ENCODE measurements around the gene KNCN.

Gene KNCN

GRCh38 chr1:46517932-46518498 lies 33.4 kb downstream of the KNCN start:
- Histone ChIP-seq H3K9ac (ENCODE audit: low read depth in 1 of 2, low read length in 2 of 2) (peak overlapping the region in 1 of 2 donors; percentile 18), H3K9me3 (ENCODE audit: control insufficient read depth in 1 of 2, low read length in 2 of 2) (no peaks in the 10 kb centered on the region), H3K36me3 (ENCODE audit: control insufficient read depth in 1 of 2, insufficient read depth in 2 of 2, low read length in 2 of 2) (no peaks in the 10 kb centered on the region), H3K27me3 (ENCODE audit: control insufficient read depth in 1 of 2, insufficient read depth in 2 of 2, low read length in 2 of 2) (peaks cover 0 to 3% of the 10 kb centered on the region in 2 donors), H3K4me3 (ENCODE audit: low read depth in 1 of 2, low read length in 2 of 2) (no peak overlapping the region), H3K27ac (ENCODE audit: low read depth, low read length) (no peak overlapping the region), H3K4me1 (ENCODE audit: control insufficient read depth in 1 of 2, insufficient read depth in 2 of 2, low read length in 2 of 2) (peaks cover 29 to 37% of the 10 kb centered on the region in 2 donors)

- Histone ChIP-seq H3K9me3 (ENCODE audit: control insufficient read depth in 1 of 2, low read length in 2 of 2) (no peaks in the 10 kb centered on the region), H3K36me3 (ENCODE audit: control insufficient read depth in 1 of 2, insufficient read depth in 2 of 2, low read length in 2 of 2) (no peaks in the 10 kb centered on the region), H3K27me3 (ENCODE audit: control insufficient read depth in 1 of 2, insufficient read depth in 2 of 2, low read length in 2 of 2) (peaks cover 0 to 3% of the 10 kb centered on the region in 2 donors), H3K9ac (ENCODE audit: low read depth in 1 of 2, low read length in 2 of 2) (no peak overlapping the region), H3K4me3 (ENCODE audit: low read depth in 1 of 2, low read length in 2 of 2) (peak overlapping the region in 1 of 2 donors; percentile 27), H3K4me1 (ENCODE audit: control insufficient read depth in 1 of 2, insufficient read depth in 2 of 2, low read length in 2 of 2) (peaks cover 20 to 28% of the 10 kb centered on the region in 2 donors), H3K27ac (ENCODE audit: low read depth, low read length) (peak overlapping the region; percentile 66)
These were observed 34.3 kb downstream of the KNCN start for GRCh38 chr1:46517010-46517600.

DNA sequence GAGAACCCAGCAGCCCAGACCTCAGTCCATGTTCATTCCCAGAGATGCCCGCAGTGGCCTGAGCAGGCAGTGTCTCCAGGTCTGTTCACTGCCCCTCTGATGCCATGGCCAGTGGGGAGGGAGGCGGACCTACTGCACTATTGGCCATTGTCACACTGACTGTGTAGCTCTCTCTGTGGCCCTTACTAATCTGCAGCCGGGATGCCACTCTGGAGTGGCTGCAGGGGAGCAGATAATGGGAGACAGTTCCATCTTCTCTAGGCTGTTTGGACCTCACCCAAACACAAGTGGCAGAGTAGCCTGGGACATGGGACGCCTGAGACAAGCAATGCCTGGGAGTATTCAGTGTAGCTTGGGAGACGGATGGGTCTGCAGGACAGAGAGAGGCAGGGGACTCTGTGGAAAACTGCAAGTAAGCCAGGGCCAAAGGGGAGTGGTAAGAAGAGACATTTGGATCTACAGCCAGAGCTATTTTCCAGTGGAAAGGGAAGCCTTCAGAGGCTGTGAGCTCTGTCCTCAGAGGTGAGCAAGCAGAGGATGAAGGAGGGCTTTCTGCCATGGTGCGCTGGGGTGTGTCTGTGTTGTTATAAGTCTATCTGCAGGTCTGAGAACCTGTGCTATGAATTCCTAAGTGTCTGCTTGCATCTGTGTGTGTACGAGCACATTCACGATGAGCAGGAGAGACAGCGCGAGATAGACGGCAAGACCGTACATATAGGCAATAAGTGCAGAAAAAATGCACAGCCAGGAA lies 35.1 kb downstream of the KNCN start:
- peaks cover 17 to 25% of the 10 kb centered on the region in 2 donors for H3K4me1 ChIP-seq (ENCODE audit: control insufficient read depth in 1 of 2, insufficient read depth in 2 of 2, low read length in 2 of 2)
- H3K4me3 ChIP-seq (ENCODE audit: low read depth in 1 of 2, low read length in 2 of 2): peak overlapping the region in 1 of 2 donors; percentile 27
- H3K36me3 ChIP-seq (ENCODE audit: control insufficient read depth in 1 of 2, insufficient read depth in 2 of 2, low read length in 2 of 2): no peaks in the 10 kb centered on the region
- H3K9ac ChIP-seq (ENCODE audit: low read depth in 1 of 2, low read length in 2 of 2): peak overlapping the region in 1 of 2 donors; percentile 47
- no peaks in the 10 kb centered on the region for H3K9me3 ChIP-seq (ENCODE audit: control insufficient read depth in 1 of 2, low read length in 2 of 2)
- no peak overlapping the region for H3K27ac ChIP-seq (ENCODE audit: low read depth, low read length)
- peaks cover 0 to 3% of the 10 kb centered on the region in 2 donors for H3K27me3 ChIP-seq (ENCODE audit: control insufficient read depth in 1 of 2, insufficient read depth in 2 of 2, low read length in 2 of 2)

- no peaks in the 10 kb centered on the region for H3K36me3 ChIP-seq (ENCODE audit: control insufficient read depth in 1 of 2, insufficient read depth in 2 of 2, low read length in 2 of 2)
- H3K9me3 ChIP-seq (ENCODE audit: control insufficient read depth in 1 of 2, low read length in 2 of 2): no peaks in the 10 kb centered on the region
- no peak overlapping the region for H3K4me3 ChIP-seq (ENCODE audit: low read depth in 1 of 2, low read length in 2 of 2)
- no peak overlapping the region for H3K9ac ChIP-seq (ENCODE audit: low read depth in 1 of 2, low read length in 2 of 2)
- H3K27me3 ChIP-seq (ENCODE audit: control insufficient read depth in 1 of 2, insufficient read depth in 2 of 2, low read length in 2 of 2): peaks cover 0 to 3% of the 10 kb centered on the region in 2 donors
- no peak overlapping the region for H3K27ac ChIP-seq (ENCODE audit: low read depth, low read length)
- peaks cover 17 to 25% of the 10 kb centered on the region in 2 donors for H3K4me1 ChIP-seq (ENCODE audit: control insufficient read depth in 1 of 2, insufficient read depth in 2 of 2, low read length in 2 of 2)
These were observed 35.9 kb downstream of the KNCN start for GRCh38 chr1:46515576-46515975.

GRCh38 chr1:46513536-46513935 lies 37.9 kb downstream of the KNCN start:
- H3K9ac ChIP-seq (ENCODE audit: low read depth in 1 of 2, low read length in 2 of 2): no peak overlapping the region
- H3K27ac ChIP-seq (ENCODE audit: low read depth, low read length): no peak overlapping the region
- H3K36me3 ChIP-seq (ENCODE audit: control insufficient read depth in 1 of 2, insufficient read depth in 2 of 2, low read length in 2 of 2): no peaks in the 10 kb centered on the region
- H3K9me3 ChIP-seq (ENCODE audit: control insufficient read depth in 1 of 2, low read length in 2 of 2): no peaks in the 10 kb centered on the region
- H3K4me3 ChIP-seq (ENCODE audit: low read depth in 1 of 2, low read length in 2 of 2): no peak overlapping the region
- H3K27me3 ChIP-seq (ENCODE audit: control insufficient read depth in 1 of 2, insufficient read depth in 2 of 2, low read length in 2 of 2): peaks cover 0 to 3% of the 10 kb centered on the region in 2 donors
- peaks cover 17 to 25% of the 10 kb centered on the region in 2 donors for H3K4me1 ChIP-seq (ENCODE audit: control insufficient read depth in 1 of 2, insufficient read depth in 2 of 2, low read length in 2 of 2)

DNA sequence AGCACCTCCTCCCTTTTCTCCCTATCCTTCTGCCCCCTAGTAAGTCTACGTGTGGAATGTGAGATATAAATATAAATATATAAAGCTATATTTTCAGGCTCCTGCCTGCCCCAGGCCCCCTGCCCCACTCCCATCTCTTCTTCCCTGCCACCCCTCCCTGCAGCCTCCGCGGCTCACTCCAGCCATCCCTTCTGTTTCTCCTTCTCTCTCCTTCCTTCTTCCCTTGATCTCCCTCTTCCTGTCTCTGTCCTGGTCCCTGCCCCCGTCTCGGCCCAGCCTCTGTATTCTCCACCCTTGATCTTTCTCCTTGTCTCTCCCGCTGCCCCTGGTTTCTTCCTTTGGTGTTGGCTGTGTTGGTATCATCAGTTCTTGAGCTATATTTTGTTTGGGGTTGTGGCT lies 38.7 kb downstream of the KNCN start:
- peaks cover 10 to 17% of the 10 kb centered on the region in 2 donors for H3K4me1 ChIP-seq (ENCODE audit: control insufficient read depth in 1 of 2, insufficient read depth in 2 of 2, low read length in 2 of 2)
- no peaks in the 10 kb centered on the region for H3K9me3 ChIP-seq (ENCODE audit: control insufficient read depth in 1 of 2, low read length in 2 of 2)
- H3K36me3 ChIP-seq (ENCODE audit: control insufficient read depth in 1 of 2, insufficient read depth in 2 of 2, low read length in 2 of 2): no peaks in the 10 kb centered on the region
- H3K27ac ChIP-seq (ENCODE audit: low read depth, low read length): no peak overlapping the region
- H3K4me3 ChIP-seq (ENCODE audit: low read depth in 1 of 2, low read length in 2 of 2): no peak overlapping the region
- H3K27me3 ChIP-seq (ENCODE audit: control insufficient read depth in 1 of 2, insufficient read depth in 2 of 2, low read length in 2 of 2): no peaks in the 10 kb centered on the region
- no peak overlapping the region for H3K9ac ChIP-seq (ENCODE audit: low read depth in 1 of 2, low read length in 2 of 2)

DNA sequence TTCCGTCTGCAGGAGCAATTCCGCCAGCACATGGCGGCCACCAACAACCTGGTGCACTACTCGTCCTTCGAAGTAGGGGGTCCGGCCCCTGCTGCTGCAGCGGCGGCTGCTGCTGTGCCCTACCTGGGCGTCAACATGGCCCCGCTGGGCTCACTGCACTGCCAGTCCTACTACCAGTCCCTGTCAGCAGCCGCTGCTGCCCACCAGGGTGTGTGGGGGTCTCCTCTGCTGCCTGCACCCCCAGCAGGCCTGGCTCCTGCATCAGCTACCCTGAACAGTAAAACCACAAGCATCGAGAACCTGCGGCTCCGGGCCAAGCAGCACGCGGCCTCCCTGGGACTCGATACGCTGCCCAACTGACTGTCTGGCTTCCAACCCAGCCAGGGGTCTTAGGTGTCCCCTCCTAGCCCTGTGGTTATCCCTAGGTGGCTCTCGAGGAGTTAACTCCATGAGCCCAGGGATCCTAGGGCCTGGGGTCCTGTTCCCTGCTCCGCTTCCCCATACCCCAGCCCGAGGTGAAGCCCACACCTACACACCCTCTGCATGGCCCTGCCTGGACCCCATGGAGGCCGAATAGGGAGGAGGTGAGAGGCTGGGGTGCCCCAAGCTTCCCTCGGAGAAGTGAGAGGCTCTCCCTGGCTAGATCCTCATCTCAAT lies 39.2 kb downstream of the KNCN start:
- Histone ChIP-seq H3K4me1 (ENCODE audit: control insufficient read depth in 1 of 2, insufficient read depth in 2 of 2, low read length in 2 of 2) (peaks cover 8 to 12% of the 10 kb centered on the region in 2 donors), H3K9me3 (ENCODE audit: control insufficient read depth in 1 of 2, low read length in 2 of 2) (no peaks in the 10 kb centered on the region), H3K4me3 (ENCODE audit: low read depth in 1 of 2, low read length in 2 of 2) (no peak overlapping the region), H3K9ac (ENCODE audit: low read depth in 1 of 2, low read length in 2 of 2) (no peak overlapping the region), H3K36me3 (ENCODE audit: control insufficient read depth in 1 of 2, insufficient read depth in 2 of 2, low read length in 2 of 2) (no peaks in the 10 kb centered on the region), H3K27ac (ENCODE audit: low read depth, low read length) (no peak overlapping the region), H3K27me3 (ENCODE audit: control insufficient read depth in 1 of 2, insufficient read depth in 2 of 2, low read length in 2 of 2) (no peaks in the 10 kb centered on the region)

DNA sequence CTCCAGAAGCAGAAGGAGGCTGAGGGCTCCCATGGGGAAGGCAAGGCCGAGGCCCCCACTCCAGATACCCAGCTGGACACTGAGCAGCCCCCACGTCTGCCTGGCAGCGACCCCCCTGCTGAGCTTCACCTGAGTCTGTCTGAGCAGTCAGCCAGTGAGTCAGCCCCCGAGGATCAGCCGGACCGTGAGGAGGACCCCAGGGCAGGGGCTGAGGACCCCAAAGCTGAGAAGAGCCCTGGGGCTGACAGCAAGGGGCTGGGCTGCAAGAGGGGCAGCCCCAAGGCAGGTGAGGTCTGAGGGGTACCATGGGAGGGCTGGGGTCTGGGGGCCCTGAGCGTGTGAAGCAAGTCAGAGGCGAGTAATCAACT lies 40.5 kb downstream of the KNCN start:
- H3K36me3 ChIP-seq (ENCODE audit: control insufficient read depth in 1 of 2, insufficient read depth in 2 of 2, low read length in 2 of 2): no peaks in the 10 kb centered on the region
- H3K9ac ChIP-seq (ENCODE audit: low read depth in 1 of 2, low read length in 2 of 2): no peak overlapping the region
- H3K27me3 ChIP-seq (ENCODE audit: control insufficient read depth in 1 of 2, insufficient read depth in 2 of 2, low read length in 2 of 2): no peaks in the 10 kb centered on the region

GRCh38 chr1:46510341-46510997 lies 41.0 kb downstream of the KNCN start:
- Histone ChIP-seq H3K27ac (ENCODE audit: low read depth, low read length) (no peak overlapping the region), H3K9ac (ENCODE audit: low read depth in 1 of 2, low read length in 2 of 2) (no peak overlapping the region), H3K4me1 (ENCODE audit: control insufficient read depth in 1 of 2, insufficient read depth in 2 of 2, low read length in 2 of 2) (no peaks in the 10 kb centered on the region), H3K4me3 (ENCODE audit: low read depth in 1 of 2, low read length in 2 of 2) (no peak overlapping the region), H3K36me3 (ENCODE audit: control insufficient read depth in 1 of 2, insufficient read depth in 2 of 2, low read length in 2 of 2) (no peaks in the 10 kb centered on the region), H3K27me3 (ENCODE audit: control insufficient read depth in 1 of 2, insufficient read depth in 2 of 2, low read length in 2 of 2) (no peaks in the 10 kb centered on the region), H3K9me3 (ENCODE audit: control insufficient read depth in 1 of 2, low read length in 2 of 2) (no peaks in the 10 kb centered on the region)

More for the DNA sequence above, 40.5 kb downstream of the KNCN start:
- Histone ChIP-seq H3K9me3 (ENCODE audit: control insufficient read depth in 1 of 2, low read length in 2 of 2) (no peaks in the 10 kb centered on the region), H3K4me3 (ENCODE audit: low read depth in 1 of 2, low read length in 2 of 2) (no peak overlapping the region), H3K27ac (ENCODE audit: low read depth, low read length) (no peak overlapping the region), H3K4me1 (ENCODE audit: control insufficient read depth in 1 of 2, insufficient read depth in 2 of 2, low read length in 2 of 2) (peaks cover 0 to 1% of the 10 kb centered on the region in 2 donors)
